Lower leg skin (tissue), 3 donors: ENCODE data around the gene CGAS.
"Not testable (repeated sequence)": the region's sequence is repeated elsewhere in the genome, so short reads cannot be mapped to it uniquely, and the experiment has no call there.

Experiments used
- CTCF ChIP-seq, 3 donors: fragments of 450-650 bp; IDR thresholded peaks; one replicate each; pipeline ENCODE4 v1.5.1; 2016; ENCODE audit warnings: antibody characterized with exemption in 3 of 3, mild to moderate bottlenecking in 3 of 3, moderate library complexity in 2 of 3
- POLR2A ChIP-seq, 2 donors: fragments of 450-650 bp; IDR thresholded peaks; one replicate each; pipeline ENCODE4 v1.6.1; 2016 to 2017; ENCODE audit warnings: antibody characterized with exemption in 2 of 2, mild to moderate bottlenecking in 1 of 2, moderate library complexity in 1 of 2

DNA sequence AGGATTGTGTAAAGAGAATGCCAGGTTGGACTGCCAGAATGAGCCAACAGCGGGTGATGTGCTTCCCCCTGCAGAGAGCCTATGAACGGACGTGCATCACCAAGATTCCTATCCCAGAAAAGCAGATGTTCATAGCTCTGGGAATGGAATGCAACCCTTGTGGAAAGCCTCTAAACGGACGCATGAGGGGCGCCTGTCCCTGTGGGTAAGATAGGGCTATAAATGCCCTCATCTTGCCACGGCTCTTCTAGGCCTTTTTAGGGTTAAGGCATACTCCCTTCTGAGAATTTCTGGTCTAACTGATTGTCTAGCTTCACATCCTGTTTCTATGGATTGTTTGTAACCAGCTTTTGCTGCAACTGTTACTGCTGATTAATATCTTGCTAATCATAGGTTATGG, 7.4 kb upstream of the CGAS start:
- not testable (repeated sequence) for TF ChIP-seq CTCF, POLR2A (IDR thresholded peaks at IDR 0.05)
